CD4-positive, alpha-beta T cell (primary cell): ENCODE results near the gene ZC3H18. TPM values are rescaled to one million over a fixed set of nuclear protein-coding genes. Genes with fewer than 3 reads are reported as not detected.

Source experiments
- ATAC-seq: fragments of 200-7000 bp; cut with Tn5 transposase; one replicate; pipeline ENCODE4 v1.10.0; 2022; ENCODE audit warnings: mild to moderate bottlenecking; ENCODE audit not compliant: poor library complexity
- CTCF ChIA-PET: fragments of 350-600 bp; sonication (Branson Sonifier 250); formaldehyde crosslinking; loops from one replicate; lab custom pipeline; 2021; ENCODE audit warnings: antibody characterized with exemption, inconsistent platforms; lab: Charles Lee
- POLR2A ChIA-PET: fragments of 350-600 bp; sonication (Branson Sonifier 250); formaldehyde crosslinking; loops from one replicate; lab custom pipeline; 2021; ENCODE audit warnings: antibody characterized with exemption, inconsistent platforms; lab: Charles Lee
- DNase-seq, 14 experiments: peaks; one replicate each; pipeline ENCODE4 v3.0.0-alpha.2; 2013 to 2020; ENCODE audit warnings: mixed read lengths in 2 of 14
- H3K27ac ChIP-seq, 2 donors: one replicate each; pipeline versions ENCODE4 v1.5.1 to v1.7.0; 2013; ENCODE audit warnings: low read length in 2 of 2, low read depth in 1 of 2, mild to moderate bottlenecking in 1 of 2
- H3K27me3 ChIP-seq, 2 experiments: 1 replicate in 1 of 2; 2 replicates in 1 of 2; pipeline versions ENCODE4 v1.6.1 to v1.7.0; 2013; ENCODE audit warnings: low read length in 2 of 2, control low read depth in 1 of 2, mild to moderate bottlenecking in 1 of 2, moderate library complexity in 1 of 2; ENCODE audit not compliant: insufficient read depth in 2 of 2, control insufficient read depth in 1 of 2
- H3K36me3 ChIP-seq: one replicate; pipeline ENCODE4 v1.6.1; 2013; ENCODE audit warnings: low read length, control low read depth; ENCODE audit not compliant: insufficient read depth
- H3K4me1 ChIP-seq: one replicate; pipeline ENCODE4 v1.6.1; 2013; ENCODE audit warnings: low read length, control low read depth; ENCODE audit not compliant: insufficient read depth
- H3K4me3 ChIP-seq: one replicate; pipeline ENCODE4 v1.5.1; 2013; ENCODE audit warnings: mild to moderate bottlenecking, low read length, moderate library complexity
- H3K9me3 ChIP-seq, 2 experiments: 1 replicate in 1 of 2; 2 replicates in 1 of 2; pipeline versions ENCODE4 v1.6.1 to v1.7.0; 2013; ENCODE audit warnings: low read length in 2 of 2, mild to moderate bottlenecking in 2 of 2, control low read depth in 1 of 2, moderate library complexity in 1 of 2; ENCODE audit not compliant: control insufficient read depth in 1 of 2, insufficient read depth in 1 of 2
- H3K27ac Mint-ChIP-seq: one replicate; pipeline ENCODE4 v1.8.0; 2020; ENCODE audit warnings: mixed read lengths
- H3K27me3 Mint-ChIP-seq: one replicate; pipeline ENCODE4 v1.8.0; 2021; ENCODE audit warnings: mixed read lengths
- H3K36me3 Mint-ChIP-seq: one replicate; pipeline ENCODE4 v1.8.0; 2021; ENCODE audit warnings: low read depth, mixed read lengths
- H3K4me1 Mint-ChIP-seq: one replicate; pipeline ENCODE4 v1.8.0; 2021; ENCODE audit warnings: low read depth, mixed read lengths
- H3K4me3 Mint-ChIP-seq: one replicate; pipeline ENCODE4 v1.8.0; 2020; ENCODE audit warnings: mild to moderate bottlenecking, mixed read lengths
- H3K9me3 Mint-ChIP-seq: one replicate; pipeline ENCODE4 v1.8.0; 2020; ENCODE audit warnings: mixed read lengths
- intact Hi-C, 2 experiments: fragments of 100-400 bp; cut with DNase I in 1 of 2; cut with micrococcal nuclease in 1 of 2; formaldehyde crosslinking; loops; one replicate each; pipeline versions ENCODE4 v1.15.1 to v1.9.0; 2023 to 2025; cut with DNase I, micrococcal nuclease
- total RNA-seq, 174 experiments: library from RNA in 2 of 174; stranded (reverse) in 2 of 174; gene quantifications; one replicate each; pipeline ENCODE4 v1.2.3 and lab custom pipeline; 2021 to 2026
- TF ChIP-seq, protein P1 (sequence below): fragments of 200-600 bp; IDR thresholded peaks from one replicate; pipeline ENCODE4 v1.8.0; 2022; ENCODE audit warnings: antibody characterized with exemption, mild to moderate bottlenecking

ZC3H18 gene
- total RNA-seq, 2 experiments from 2014 or later = 92.6 to 93.7 TPM

- intact Hi-C loops = no loop called here
- TF ChIP-seq, protein P1, sequence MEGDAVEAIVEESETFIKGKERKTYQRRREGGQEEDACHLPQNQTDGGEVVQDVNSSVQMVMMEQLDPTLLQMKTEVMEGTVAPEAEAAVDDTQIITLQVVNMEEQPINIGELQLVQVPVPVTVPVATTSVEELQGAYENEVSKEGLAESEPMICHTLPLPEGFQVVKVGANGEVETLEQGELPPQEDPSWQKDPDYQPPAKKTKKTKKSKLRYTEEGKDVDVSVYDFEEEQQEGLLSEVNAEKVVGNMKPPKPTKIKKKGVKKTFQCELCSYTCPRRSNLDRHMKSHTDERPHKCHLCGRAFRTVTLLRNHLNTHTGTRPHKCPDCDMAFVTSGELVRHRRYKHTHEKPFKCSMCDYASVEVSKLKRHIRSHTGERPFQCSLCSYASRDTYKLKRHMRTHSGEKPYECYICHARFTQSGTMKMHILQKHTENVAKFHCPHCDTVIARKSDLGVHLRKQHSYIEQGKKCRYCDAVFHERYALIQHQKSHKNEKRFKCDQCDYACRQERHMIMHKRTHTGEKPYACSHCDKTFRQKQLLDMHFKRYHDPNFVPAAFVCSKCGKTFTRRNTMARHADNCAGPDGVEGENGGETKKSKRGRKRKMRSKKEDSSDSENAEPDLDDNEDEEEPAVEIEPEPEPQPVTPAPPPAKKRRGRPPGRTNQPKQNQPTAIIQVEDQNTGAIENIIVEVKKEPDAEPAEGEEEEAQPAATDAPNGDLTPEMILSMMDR = no peak
- CTCF ChIA-PET = no interaction called here
- Histone ChIP-seq H3K36me3 (peaks cover 72% of the 10 kb centered on the region), H3K9me3 (no peaks in the 10 kb centered on the region), H3K27me3 (no peaks in the 10 kb centered on the region), H3K27ac (no peak overlapping the region), H3K4me3 (no peak overlapping the region), H3K4me1 (peaks cover 41% of the 10 kb centered on the region)
- POLR2A ChIA-PET = no interaction called here
- Mint-ChIP-seq H3K36me3 (peaks cover 79% of the 10 kb centered on the region), H3K9me3 (no peaks in the 10 kb centered on the region), H3K27me3 (no peaks in the 10 kb centered on the region), H3K4me1 (peaks cover 19% of the 10 kb centered on the region), H3K27ac (no peak overlapping the region), H3K4me3 (no peak overlapping the region)
- DNase-seq = no peak
- ATAC-seq = no peak
These were observed 53.7 kb downstream of the ZC3H18 start for GRCh38 chr16:88623858-88624257.

DNA sequence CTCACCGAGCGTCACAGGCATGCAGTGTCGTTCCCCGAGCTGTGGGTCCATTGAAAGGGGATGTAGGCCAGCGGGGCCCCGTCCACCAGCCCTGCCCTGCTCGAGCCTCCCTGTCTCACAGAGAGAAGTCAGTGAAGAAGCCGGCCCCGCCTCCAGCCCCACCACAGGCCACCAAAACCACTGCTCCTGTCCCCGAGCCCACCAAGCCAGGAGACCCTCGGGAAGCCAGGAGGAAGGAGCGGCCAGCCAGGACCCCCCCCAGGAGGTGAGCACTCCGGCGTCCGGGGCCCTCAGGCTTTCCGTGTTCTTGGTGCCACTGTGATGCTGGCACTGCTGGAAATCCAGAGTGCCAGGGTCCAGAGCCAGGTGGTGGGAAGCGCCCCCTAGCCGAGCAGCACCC, 54.3 kb downstream of the ZC3H18 start:
- TF ChIP-seq, protein P1 = no peak
- Mint-ChIP-seq H3K27me3 (no peaks in the 10 kb centered on the region), H3K9me3 (no peaks in the 10 kb centered on the region), H3K36me3 (peaks cover 79% of the 10 kb centered on the region), H3K4me1 (peaks cover 12% of the 10 kb centered on the region), H3K27ac (no peak overlapping the region), H3K4me3 (no peak overlapping the region)
- intact Hi-C loops = no loop called here
- Histone ChIP-seq H3K4me3 (no peak overlapping the region), H3K27me3 (no peaks in the 10 kb centered on the region), H3K9me3 (no peaks in the 10 kb centered on the region), H3K36me3 (peaks cover 70% of the 10 kb centered on the region), H3K4me1 (peaks cover 35% of the 10 kb centered on the region), H3K27ac (no peak overlapping the region)
- DNase-seq = no peak
- ChIA-PET CTCF (no interaction called here), POLR2A (no interaction called here)
- ATAC-seq = no peak

DNA sequence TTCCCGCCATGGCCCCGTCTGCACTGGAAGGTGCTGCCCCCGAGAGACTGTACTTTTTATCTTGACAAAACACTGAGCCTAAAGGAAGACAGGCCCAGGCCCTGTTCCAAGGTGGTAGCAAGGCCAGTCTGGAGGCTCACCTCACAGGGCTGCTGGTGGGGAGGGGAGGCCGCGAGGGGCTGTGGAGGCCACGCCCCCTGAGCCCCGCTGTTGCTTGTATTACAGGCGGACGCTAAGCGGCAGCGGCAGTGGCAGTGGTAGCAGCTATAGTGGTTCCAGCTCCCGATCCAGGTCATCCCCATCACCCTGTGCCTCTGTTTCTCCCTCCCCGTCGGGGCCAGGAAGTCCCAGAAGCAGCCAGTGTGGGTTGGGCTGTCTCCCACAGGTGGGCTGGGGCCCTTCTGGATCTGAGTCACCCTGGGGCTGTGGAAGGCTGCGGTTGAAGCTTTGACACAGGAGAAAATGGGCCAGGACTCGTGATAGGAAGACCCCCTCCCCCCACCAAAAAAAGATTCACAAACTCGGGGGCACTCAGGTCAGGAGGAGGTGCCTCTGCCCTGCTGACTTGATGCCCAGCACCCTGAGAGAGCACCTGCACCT, 54.9 kb downstream of the ZC3H18 start:
- no peak for ATAC-seq
- no peak overlapping the region for H3K4me3 Mint-ChIP-seq
- H3K36me3 ChIP-seq = peaks cover 74% of the 10 kb centered on the region
- H3K27me3 ChIP-seq = no peaks in the 10 kb centered on the region
- no peaks in the 10 kb centered on the region for H3K9me3 ChIP-seq
- H3K27ac ChIP-seq = no peak overlapping the region
- H3K4me1 ChIP-seq = peaks cover 29% of the 10 kb centered on the region
- TF ChIP-seq, protein P1 = no peak
- ChIA-PET CTCF (no interaction called here), POLR2A (no interaction called here)
- no peaks in the 10 kb centered on the region for H3K27me3 Mint-ChIP-seq
- H3K36me3 Mint-ChIP-seq = peaks cover 77% of the 10 kb centered on the region
- no peak overlapping the region for H3K4me3 ChIP-seq
- peak in 1 of 14 experiments; percentile 28 for DNase-seq
- H3K4me1 Mint-ChIP-seq = peaks cover 6% of the 10 kb centered on the region
- no peaks in the 10 kb centered on the region for H3K9me3 Mint-ChIP-seq
- intact Hi-C loops = no loop called here
- no peak overlapping the region for H3K27ac Mint-ChIP-seq
